ENCODE data around the gene PCARE.

DNA sequence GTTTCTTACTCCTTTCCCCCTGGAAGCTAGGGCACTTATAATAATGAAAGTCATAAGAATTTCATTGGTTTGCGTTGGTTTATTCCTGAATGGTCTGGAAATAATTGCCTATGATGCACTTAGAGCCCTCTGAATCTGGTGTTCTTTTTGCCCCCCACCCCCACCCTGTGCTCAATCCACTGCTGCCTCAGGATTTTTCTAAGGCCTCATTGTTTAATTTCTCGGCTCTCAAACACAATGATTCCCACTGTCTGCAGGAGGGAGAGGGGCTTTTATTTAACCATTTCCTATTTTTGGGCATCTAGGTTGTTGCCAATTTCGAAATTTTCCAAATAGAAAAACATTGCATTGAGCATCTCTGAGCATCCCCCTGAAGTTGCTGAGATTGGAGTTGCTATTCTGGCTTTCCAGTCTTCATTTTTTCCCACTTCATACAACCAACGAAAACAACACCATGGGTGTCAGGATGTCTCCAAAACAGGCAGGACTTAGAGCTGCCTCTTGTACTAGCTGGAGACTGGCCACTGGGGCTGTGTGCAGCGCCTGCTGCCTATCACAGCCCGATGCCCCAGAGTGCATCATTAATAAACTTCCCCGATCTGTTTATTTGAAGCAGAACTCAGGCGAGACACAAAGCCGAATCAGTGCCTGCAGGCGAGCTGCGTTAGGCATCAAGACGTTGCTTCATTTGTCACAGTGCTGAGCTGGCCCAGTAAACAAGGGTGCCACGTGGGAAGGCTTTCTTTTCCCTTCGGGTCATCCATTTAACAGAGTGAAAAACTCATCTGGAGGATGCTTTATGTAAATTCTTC is 1.8 kb upstream of the PCARE start:
- TF ChIP-seq, protein P1, sequence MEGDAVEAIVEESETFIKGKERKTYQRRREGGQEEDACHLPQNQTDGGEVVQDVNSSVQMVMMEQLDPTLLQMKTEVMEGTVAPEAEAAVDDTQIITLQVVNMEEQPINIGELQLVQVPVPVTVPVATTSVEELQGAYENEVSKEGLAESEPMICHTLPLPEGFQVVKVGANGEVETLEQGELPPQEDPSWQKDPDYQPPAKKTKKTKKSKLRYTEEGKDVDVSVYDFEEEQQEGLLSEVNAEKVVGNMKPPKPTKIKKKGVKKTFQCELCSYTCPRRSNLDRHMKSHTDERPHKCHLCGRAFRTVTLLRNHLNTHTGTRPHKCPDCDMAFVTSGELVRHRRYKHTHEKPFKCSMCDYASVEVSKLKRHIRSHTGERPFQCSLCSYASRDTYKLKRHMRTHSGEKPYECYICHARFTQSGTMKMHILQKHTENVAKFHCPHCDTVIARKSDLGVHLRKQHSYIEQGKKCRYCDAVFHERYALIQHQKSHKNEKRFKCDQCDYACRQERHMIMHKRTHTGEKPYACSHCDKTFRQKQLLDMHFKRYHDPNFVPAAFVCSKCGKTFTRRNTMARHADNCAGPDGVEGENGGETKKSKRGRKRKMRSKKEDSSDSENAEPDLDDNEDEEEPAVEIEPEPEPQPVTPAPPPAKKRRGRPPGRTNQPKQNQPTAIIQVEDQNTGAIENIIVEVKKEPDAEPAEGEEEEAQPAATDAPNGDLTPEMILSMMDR (IDR thresholded peaks at IDR 0.05) = no peak
- TF ChIP-seq SIN3A (IDR thresholded peaks at IDR 0.05; ENCODE audit: borderline replicate concordance, insufficient read depth, low read depth, low read length) (no peak), POLR2AphosphoS5 (IDR thresholded peaks at IDR 0.05; ENCODE audit: low read depth, low read length) (no peak), TCF7L2 (IDR thresholded peaks at IDR 0.05; ENCODE audit: low read depth, low read length) (no peak)
- TF ChIP-seq, protein P2, sequence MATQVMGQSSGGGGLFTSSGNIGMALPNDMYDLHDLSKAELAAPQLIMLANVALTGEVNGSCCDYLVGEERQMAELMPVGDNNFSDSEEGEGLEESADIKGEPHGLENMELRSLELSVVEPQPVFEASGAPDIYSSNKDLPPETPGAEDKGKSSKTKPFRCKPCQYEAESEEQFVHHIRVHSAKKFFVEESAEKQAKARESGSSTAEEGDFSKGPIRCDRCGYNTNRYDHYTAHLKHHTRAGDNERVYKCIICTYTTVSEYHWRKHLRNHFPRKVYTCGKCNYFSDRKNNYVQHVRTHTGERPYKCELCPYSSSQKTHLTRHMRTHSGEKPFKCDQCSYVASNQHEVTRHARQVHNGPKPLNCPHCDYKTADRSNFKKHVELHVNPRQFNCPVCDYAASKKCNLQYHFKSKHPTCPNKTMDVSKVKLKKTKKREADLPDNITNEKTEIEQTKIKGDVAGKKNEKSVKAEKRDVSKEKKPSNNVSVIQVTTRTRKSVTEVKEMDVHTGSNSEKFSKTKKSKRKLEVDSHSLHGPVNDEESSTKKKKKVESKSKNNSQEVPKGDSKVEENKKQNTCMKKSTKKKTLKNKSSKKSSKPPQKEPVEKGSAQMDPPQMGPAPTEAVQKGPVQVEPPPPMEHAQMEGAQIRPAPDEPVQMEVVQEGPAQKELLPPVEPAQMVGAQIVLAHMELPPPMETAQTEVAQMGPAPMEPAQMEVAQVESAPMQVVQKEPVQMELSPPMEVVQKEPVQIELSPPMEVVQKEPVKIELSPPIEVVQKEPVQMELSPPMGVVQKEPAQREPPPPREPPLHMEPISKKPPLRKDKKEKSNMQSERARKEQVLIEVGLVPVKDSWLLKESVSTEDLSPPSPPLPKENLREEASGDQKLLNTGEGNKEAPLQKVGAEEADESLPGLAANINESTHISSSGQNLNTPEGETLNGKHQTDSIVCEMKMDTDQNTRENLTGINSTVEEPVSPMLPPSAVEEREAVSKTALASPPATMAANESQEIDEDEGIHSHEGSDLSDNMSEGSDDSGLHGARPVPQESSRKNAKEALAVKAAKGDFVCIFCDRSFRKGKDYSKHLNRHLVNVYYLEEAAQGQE (IDR thresholded peaks at IDR 0.05; ENCODE audit: insufficient read depth in 1 of 2, low read depth in 2 of 2, low read length in 1 of 2) = no peak
